K562 (cell line): Measurements from ENCODE around the gene TSR3. TPM values are rescaled to one million over a fixed set of nuclear protein-coding genes. Genes with fewer than 3 reads are reported as not detected.

Experiments used
- ATAC-seq: fragments of 200-7000 bp; cut with Tn5 transposase; 3 replicates; pipeline ENCODE4 v1.9.1; 2020; ENCODE audit warnings: moderate library complexity
- BruUV-seq: library from RNA; stranded (reverse); fragments of 400-500 nt; replicated peaks from 2 replicates; lab custom pipeline; 2021; lab: Mats Ljungman, UMichigan
- CTCF ChIA-PET: fragments of 300-600 bp; formaldehyde crosslinking; extraction: SDS; loops from one replicate; lab custom pipeline; 2021; ENCODE audit warnings: low intra/inter-chr PET ratio; lab: Yijun Ruan, JAX
- POLR2A ChIA-PET: fragments of 300-600, 350-650 bp; sonication (Branson Sonifier 250); formaldehyde crosslinking; extraction: SDS; loops from one replicate; lab custom pipeline; 2021; ENCODE audit warnings: antibody characterized with exemption, inconsistent platforms; lab: Yijun Ruan, JAX
- DNase-seq, 4 experiments: peaks; one replicate each; pipeline versions ENCODE4 v3.0.0 to v3.0.0-alpha.2; 2011 to 2018; ENCODE audit warnings: low spot score in 3 of 4, mixed read lengths in 3 of 4; ENCODE audit errors: extremely low read depth in 1 of 4
- FAIRE-seq: peaks from 2 replicates; lab custom pipeline; 2011; peaks lifted over from hg19 to GRCh38; lab: Jason Lieb, UNC
- H2AFZ ChIP-seq: 2 replicates; pipeline ENCODE4 v1.6.0; 2011; ENCODE audit warnings: low read depth, low read length, control low read depth, inconsistent platforms
- H3K27ac ChIP-seq: fragments of 200-600 bp; 3 replicates; pipeline ENCODE4 v1.8.0; 2011; ENCODE audit warnings: low read depth, mild to moderate bottlenecking, control low read depth, inconsistent platforms, low read length, moderate library complexity, mixed read lengths; ENCODE audit errors: extremely low read depth
- H3K27me3 ChIP-seq, 2 experiments: fragments of 300-600 bp in 1 of 2; 2 replicates in 1 of 2; 3 replicates in 1 of 2; pipeline versions ENCODE4 v1.6.0 to v1.8.0; 2011; ENCODE audit warnings: inconsistent platforms in 2 of 2, low read length in 2 of 2, mild to moderate bottlenecking in 1 of 2, mixed read lengths in 1 of 2, moderate library complexity in 1 of 2; ENCODE audit not compliant: control insufficient read depth in 2 of 2, insufficient read depth in 2 of 2
- H3K36me3 ChIP-seq: fragments of 300-600 bp; 3 replicates; pipeline ENCODE4 v1.8.0; 2011; ENCODE audit warnings: mild to moderate bottlenecking, low read length, inconsistent platforms; ENCODE audit not compliant: control insufficient read depth, insufficient read depth
- H3K4me1 ChIP-seq, 2 experiments: fragments of 200-600 bp in 1 of 2; replicated peaks in 1 of 2; 2 replicates in 1 of 2; 3 replicates in 1 of 2; pipeline versions ENCODE4 v1.5.1 to v1.8.0; 2011; ENCODE audit warnings: inconsistent platforms in 2 of 2, low read length in 2 of 2, mild to moderate bottlenecking in 1 of 2, mixed read lengths in 1 of 2, moderate library complexity in 1 of 2; ENCODE audit not compliant: control insufficient read depth in 2 of 2, insufficient read depth in 2 of 2
- H3K4me2 ChIP-seq: 2 replicates; pipeline ENCODE4 v1.6.1; 2011; ENCODE audit warnings: low read length, control low read depth, inconsistent platforms, mixed read lengths; ENCODE audit not compliant: insufficient read depth
- H3K4me3 ChIP-seq: fragments of 200-600 bp; sonication (generic), shearing (Covaris generic); 2 replicates; pipeline ENCODE4 v1.5.1; 2016; ENCODE audit warnings: control low read depth, inconsistent platforms
- H3K79me2 ChIP-seq: fragments of 200-600 bp; 3 replicates; pipeline ENCODE4 v1.8.0; 2011; ENCODE audit warnings: low read length, inconsistent platforms; ENCODE audit not compliant: control insufficient read depth, insufficient read depth
- H3K9ac ChIP-seq, 2 experiments: 2 replicates each; pipeline versions ENCODE4 v1.6.0 to v1.6.1; 2011; ENCODE audit warnings: low read depth in 2 of 2, low read length in 2 of 2, control low read depth in 1 of 2, inconsistent platforms in 1 of 2, mild to moderate bottlenecking in 1 of 2, mixed read lengths in 1 of 2; ENCODE audit not compliant: insufficient read depth in 1 of 2
- H3K9me1 ChIP-seq: one replicate; pipeline ENCODE4 v1.6.0; 2011; ENCODE audit warnings: inconsistent platforms, mild to moderate bottlenecking, low read length, moderate library complexity; ENCODE audit not compliant: control insufficient read depth, insufficient read depth
- H3K9me3 ChIP-seq: replicated peaks from 2 replicates; pipeline ENCODE4 v1.5.1; 2011; ENCODE audit warnings: low read depth, low read length, inconsistent platforms; ENCODE audit not compliant: control insufficient read depth, insufficient read depth
- H4K20me1 ChIP-seq: replicated peaks from 2 replicates; pipeline ENCODE4 v1.6.1; 2011; ENCODE audit warnings: low read length, inconsistent platforms, mixed read lengths; ENCODE audit not compliant: control insufficient read depth, insufficient read depth
- GTF2F1 ChIP-seq: IDR thresholded peaks from 2 replicates; pipeline ENCODE4 v1.6.1; 2011; ENCODE audit warnings: low read depth, low read length, improper control_type of control experiment
- HCFC1 ChIP-seq: IDR thresholded peaks from 2 replicates; pipeline ENCODE4 v1.6.1; 2012; ENCODE audit warnings: low read depth, low read length, improper control_type of control experiment
- HNRNPK ChIP-seq: fragments of 200-400 bp; formaldehyde crosslinking; IDR thresholded peaks from one replicate; pipeline ENCODE4 v1.6.1; 2018; ENCODE audit warnings: mild to moderate bottlenecking, low read depth, low read length; ENCODE audit not compliant: poor library complexity, severe bottlenecking
- HOXB6 ChIP-seq: fragments of 250-450 bp; sonication (Bioruptor Pico); IDR thresholded peaks from 2 replicates; pipeline ENCODE4 v1.5.1; 2022; ENCODE audit warnings: mild to moderate bottlenecking, borderline replicate concordance
- JUNB ChIP-seq: fragments of 450-650 bp; formaldehyde crosslinking; conservative IDR thresholded peaks from 2 replicates; pipeline ENCODE4 v1.4.0; 2020; ENCODE audit warnings: mild to moderate bottlenecking
- LARP7 ChIP-seq: fragments of 450-650 bp; IDR thresholded peaks from 2 replicates; pipeline ENCODE4 v1.6.1; 2016
- MAFF ChIP-seq: IDR thresholded peaks from 2 replicates; pipeline ENCODE4 v1.6.1; 2012; ENCODE audit warnings: low read length, improper control_type of control experiment
- SMAD2 ChIP-seq: fragments of 150-350 bp; IDR thresholded peaks from 2 replicates; pipeline ENCODE4 v1.6.1; 2014; ENCODE audit warnings: low read depth, mild to moderate bottlenecking, low read length
- SPI1 ChIP-seq: IDR thresholded peaks from 2 replicates; pipeline ENCODE4 v1.6.1; 2011; ENCODE audit warnings: low read depth, low read length, control low read depth, borderline replicate concordance
- XRCC5 ChIP-seq: fragments of 200-400 bp; formaldehyde crosslinking; IDR thresholded peaks from 2 replicates; pipeline ENCODE4 v1.6.1; 2017; ENCODE audit warnings: low read depth, mild to moderate bottlenecking, low read length
- ZKSCAN8 ChIP-seq: fragments of 200-800 bp; sonication (Bioruptor generic); IDR thresholded peaks from 2 replicates; pipeline ENCODE4 v1.6.1; 2016; ENCODE audit warnings: missing genetic modification characterization, missing compliant biosample characterization
- ZNF263 ChIP-seq: sonication (generic); formaldehyde crosslinking; IDR thresholded peaks from 2 replicates; pipeline ENCODE4 v1.8.0; 2022; ENCODE audit warnings: mild to moderate bottlenecking, missing genetic modification reagents, borderline replicate concordance
- ZNF57 ChIP-seq: fragments of 450-650 bp; formaldehyde crosslinking; IDR thresholded peaks from 2 replicates; pipeline ENCODE4 v1.4.0; 2020; ENCODE audit warnings: mild to moderate bottlenecking, moderate library complexity
- ZNF707 ChIP-seq: fragments of 250-450 bp; sonication (Bioruptor Pico); conservative IDR thresholded peaks from 2 replicates; pipeline ENCODE4 v1.8.0; 2022; ENCODE audit warnings: inconsistent platforms, mild to moderate bottlenecking, moderate library complexity
- WGBS: fragments of 100-300 bp; shearing (Covaris generic); methylation state at CpG from one replicate; pipeline ENCODE4 v1.1.6; 2016; ENCODE audit warnings: low coverage, mixed read lengths; ENCODE audit not compliant: insufficient coverage; ENCODE audit errors: missing lambda C conversion rate; 5-methylcytosine and 5-hydroxymethylcytosine counted together
- in situ Hi-C: fragments of 300-500 bp; cut with MboI; formaldehyde crosslinking; loops from 4 replicates; pipeline ENCODE4 v1.15.0; 2018; ENCODE audit warnings: inconsistent platforms, mixed read lengths
- intact Hi-C: fragments of 100-400 bp; cut with micrococcal nuclease; formaldehyde crosslinking; loops from 2 replicates; pipeline ENCODE4 v1.14.2; 2022
- polyA plus RNA-seq, 8 experiments: library from polyadenylated mRNA; depleted of rRNA in 4 of 8; stranded (reverse) in 5 of 8; unstranded in 3 of 8; fragments of >200 nt; fragmentation: Nextera tagmentation in 2 of 8; fragmentation: Illumina TruSeq in 1 of 8; extraction: Ambion mirVana in 2 of 8; extraction: Trizol in 1 of 8; gene quantifications; 2 replicates each; pipeline versions ENCODE4 v1.2.1 to v1.2.3, GENCODE V29; 2011 to 2014; ENCODE audit warnings: inconsistent platforms in 1 of 8, missing spikeins in 1 of 8
- total RNA-seq, 7 experiments: library from RNA; depleted of rRNA in 6 of 7; stranded (reverse); fragments of >200 nt in 6 of 7; fragmentation: Illumina TruSeq in 2 of 7; extraction: Trizol in 2 of 7; gene quantifications; 2 replicates each; pipeline versions ENCODE4 v1.2.1 to v1.2.3, GENCODE V29; 2011 to 2021; ENCODE audit warnings: low replicate concordance in 1 of 7

The TSR3 gene
- total and polyA plus RNA-seq, 9 of the 15 experiments (the other 6 are each of a cell fraction or from before 2014, with no cell fraction given): 1.5 to 74.8 (median 16.5) TPM

- no peaks in the 10 kb centered on the region for H3K9me3 ChIP-seq
- no peak overlapping the region for H3K27ac ChIP-seq
- H3K36me3 ChIP-seq: peaks cover 9% of the 10 kb centered on the region; the same call in 2 of the 3 replicates
- DNase-seq: no peak
- H3K27me3 ChIP-seq: no peaks in the 10 kb centered on the region
- CTCF ChIA-PET: no interaction called here
- H3K4me3 ChIP-seq: no peak overlapping the region
- in situ Hi-C loops: no loop called here
- H3K79me2 ChIP-seq: peaks cover 19% of the 10 kb centered on the region
- TF ChIP-seq SPI1 (no peak), HOXB6 (CRISPR knock-in tag) (no peak), ZNF57 (no peak), HCFC1 (no peak), MAFF (no peak)
- TF ChIP-seq, all 486 proteins: peak for 0
- intact Hi-C loops: no loop called here
- Histone ChIP-seq H3K9me1 (peaks cover 9% of the 10 kb centered on the region), H2AFZ (no peak overlapping the region), H3K4me1 (peaks cover 15 to 60% of the 10 kb centered on the region in 2 experiments), H4K20me1 (peaks cover 14% of the 10 kb centered on the region), H3K4me2 (no peak overlapping the region), H3K9ac (peak overlapping the region in 1 of 2 experiments; percentile 58; a peak in 2 of 4 replicates)
- POLR2A ChIA-PET: interaction anchor here (0.6 kb wide), 1 partner anchor 8 kb away, joined by 3 read pairs; no protein-coding TSS in a partner anchor
- FAIRE-seq (no peak), ATAC-seq (no peak)
- BruUV-seq: no TSS peak
- WGBS: 54% methylated on average over 4 of the region's 4 CpGs
These were observed 45.3 kb downstream of the TSR3 start for GRCh38 chr16:1306334-1306733.

- 68% methylated on average over 10 of the region's 12 CpGs for WGBS
- FAIRE-seq (no peak), ATAC-seq (no peak), DNase-seq (no peak)
- no peak overlapping the region for H3K27ac ChIP-seq
- in situ Hi-C loops: no loop called here
- H3K4me1 ChIP-seq: peaks cover 10 to 60% of the 10 kb centered on the region in 2 experiments
- CTCF ChIA-PET: no interaction called here
- H2AFZ ChIP-seq: no peak overlapping the region
- peaks cover 14% of the 10 kb centered on the region for H3K79me2 ChIP-seq
- intact Hi-C loops: no loop called here
- no peak overlapping the region for H3K4me2 ChIP-seq
- TF ChIP-seq ZNF707 (no peak), JUNB (CRISPR knock-in tag) (no peak), HNRNPK (no peak), SMAD2 (no peak), ZKSCAN8 (CRISPR knock-in tag) (no peak), GTF2F1 (no peak), LARP7 (no peak), ZNF263 (CRISPR knock-in tag) (no peak), XRCC5 (no peak)
- H3K9me3 ChIP-seq: no peaks in the 10 kb centered on the region
- no peak overlapping the region for H3K4me3 ChIP-seq
- peaks cover 4% of the 10 kb centered on the region for H3K9me1 ChIP-seq
- peaks cover 4% of the 10 kb centered on the region; the same call in 2 of the 3 replicates for H3K36me3 ChIP-seq
- no TSS peak for BruUV-seq
- peak overlapping the region in 1 of 2 experiments; percentile 52; a peak in 1 of 4 replicates for H3K9ac ChIP-seq
- H4K20me1 ChIP-seq: peaks cover 9% of the 10 kb centered on the region
- POLR2A ChIA-PET: interaction anchor here (0.6 to 0.9 kb wide), 2 partner anchors 8 to 30 kb away, joined by 3 read pairs; no protein-coding TSS in a partner anchor
- no peaks in the 10 kb centered on the region for H3K27me3 ChIP-seq
These were observed 45.9 kb downstream of the TSR3 start for GRCh38 chr16:1305823-1306222.
